HL-60 (cell line): ENCODE results near the gene TMEM221.
A peak's percentile ranks its signal among the peaks of the same experiment; 100 is the strongest.

ENCODE experiments used
- DNase-seq, 2 experiments: peaks; one replicate each; pipeline ENCODE4 v3.0.0-alpha.2; 2010 to 2020; ENCODE audit warnings: low read depth in 1 of 2, low spot score in 1 of 2
- H3K27ac ChIP-seq: fragments of 250-450 bp; sonication (Bioruptor Pico); replicated peaks from 2 replicates; pipeline ENCODE4 v1.5.1; 2020; ENCODE audit warnings: mild to moderate bottlenecking, moderate library complexity
- H3K27me3 ChIP-seq: fragments of 250-450 bp; sonication (Bioruptor Pico); 2 replicates; pipeline ENCODE4 v1.5.1; 2021; ENCODE audit warnings: mild to moderate bottlenecking, moderate library complexity; ENCODE audit not compliant: insufficient read depth, poor library complexity, severe bottlenecking
- H3K4me3 ChIP-seq: replicated peaks from 2 replicates; pipeline ENCODE4 v1.5.1; 2011; ENCODE audit warnings: mild to moderate bottlenecking, control low read depth, low read length; ENCODE audit not compliant: insufficient read depth
- CTCF ChIP-seq: IDR thresholded peaks from one replicate; pipeline ENCODE4 v1.5.1; 2011; ENCODE audit warnings: low read length, control low read depth, inconsistent platforms; ENCODE audit not compliant: insufficient read depth
- GABPA ChIP-seq: IDR thresholded peaks from 2 replicates; pipeline ENCODE4 v1.6.1; 2012; ENCODE audit warnings: low read depth
- POLR2AphosphoS5 ChIP-seq: IDR thresholded peaks from 2 replicates; pipeline ENCODE4 v1.6.1; 2012; ENCODE audit warnings: low read depth
- SPI1 ChIP-seq: IDR thresholded peaks from 2 replicates; pipeline ENCODE4 v1.6.1; 2012; ENCODE audit warnings: low read depth, mild to moderate bottlenecking, borderline replicate concordance
- TF ChIP-seq, protein P1 (sequence below): IDR thresholded peaks from 2 replicates; pipeline ENCODE4 v1.6.1; 2012; ENCODE audit warnings: low read depth; ENCODE audit not compliant: insufficient replicate concordance

TMEM221 gene

DNA sequence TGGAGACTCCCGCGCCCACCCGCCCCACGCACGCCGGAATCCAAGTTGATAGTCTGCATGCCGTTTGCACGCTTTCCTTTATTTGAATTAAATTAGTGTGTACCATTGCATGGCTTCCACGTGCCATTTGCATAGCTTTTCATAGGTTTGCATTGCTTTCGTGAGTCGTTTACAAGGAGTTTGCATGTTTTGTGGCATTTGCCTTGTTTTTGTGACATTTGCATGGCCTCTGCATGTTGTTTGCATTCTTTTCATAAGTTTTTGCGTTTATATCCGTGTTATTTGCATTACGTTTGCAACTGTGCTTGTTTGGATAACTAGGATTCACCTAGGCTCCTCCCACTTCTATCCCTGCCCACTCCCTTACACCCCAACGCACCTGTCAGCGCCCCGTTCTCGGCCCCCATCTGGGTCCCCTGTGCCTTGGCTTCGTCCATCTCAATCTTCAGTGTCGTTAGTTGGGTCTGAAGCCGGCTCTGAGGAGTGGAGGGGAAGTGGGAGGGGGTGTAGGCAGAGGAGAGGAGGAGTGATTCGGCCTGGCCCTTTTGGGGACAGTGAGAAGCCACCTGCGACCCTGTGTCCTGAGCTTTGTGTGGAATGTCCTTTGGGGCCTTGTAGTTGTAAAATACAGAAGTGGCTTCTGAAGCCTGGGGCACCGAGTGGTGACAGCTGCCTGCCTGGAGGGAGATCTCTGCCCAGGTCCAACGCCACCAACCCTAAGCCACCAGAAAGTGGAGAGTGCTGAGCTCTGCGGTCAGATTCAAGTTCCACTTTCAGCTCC, 56.9 kb downstream of the TMEM221 start:
- TF ChIP-seq, protein P1, sequence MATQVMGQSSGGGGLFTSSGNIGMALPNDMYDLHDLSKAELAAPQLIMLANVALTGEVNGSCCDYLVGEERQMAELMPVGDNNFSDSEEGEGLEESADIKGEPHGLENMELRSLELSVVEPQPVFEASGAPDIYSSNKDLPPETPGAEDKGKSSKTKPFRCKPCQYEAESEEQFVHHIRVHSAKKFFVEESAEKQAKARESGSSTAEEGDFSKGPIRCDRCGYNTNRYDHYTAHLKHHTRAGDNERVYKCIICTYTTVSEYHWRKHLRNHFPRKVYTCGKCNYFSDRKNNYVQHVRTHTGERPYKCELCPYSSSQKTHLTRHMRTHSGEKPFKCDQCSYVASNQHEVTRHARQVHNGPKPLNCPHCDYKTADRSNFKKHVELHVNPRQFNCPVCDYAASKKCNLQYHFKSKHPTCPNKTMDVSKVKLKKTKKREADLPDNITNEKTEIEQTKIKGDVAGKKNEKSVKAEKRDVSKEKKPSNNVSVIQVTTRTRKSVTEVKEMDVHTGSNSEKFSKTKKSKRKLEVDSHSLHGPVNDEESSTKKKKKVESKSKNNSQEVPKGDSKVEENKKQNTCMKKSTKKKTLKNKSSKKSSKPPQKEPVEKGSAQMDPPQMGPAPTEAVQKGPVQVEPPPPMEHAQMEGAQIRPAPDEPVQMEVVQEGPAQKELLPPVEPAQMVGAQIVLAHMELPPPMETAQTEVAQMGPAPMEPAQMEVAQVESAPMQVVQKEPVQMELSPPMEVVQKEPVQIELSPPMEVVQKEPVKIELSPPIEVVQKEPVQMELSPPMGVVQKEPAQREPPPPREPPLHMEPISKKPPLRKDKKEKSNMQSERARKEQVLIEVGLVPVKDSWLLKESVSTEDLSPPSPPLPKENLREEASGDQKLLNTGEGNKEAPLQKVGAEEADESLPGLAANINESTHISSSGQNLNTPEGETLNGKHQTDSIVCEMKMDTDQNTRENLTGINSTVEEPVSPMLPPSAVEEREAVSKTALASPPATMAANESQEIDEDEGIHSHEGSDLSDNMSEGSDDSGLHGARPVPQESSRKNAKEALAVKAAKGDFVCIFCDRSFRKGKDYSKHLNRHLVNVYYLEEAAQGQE: no peak
- peak; percentile 90 for TF ChIP-seq SPI1
- peak; percentile 47 to 93 for DNase-seq
- peaks cover 3% of the 10 kb centered on the region for H3K27me3 ChIP-seq
- H3K4me3 ChIP-seq: peak overlapping the region; percentile 30
- H3K27ac ChIP-seq: peak overlapping the region; percentile 60

DNA sequence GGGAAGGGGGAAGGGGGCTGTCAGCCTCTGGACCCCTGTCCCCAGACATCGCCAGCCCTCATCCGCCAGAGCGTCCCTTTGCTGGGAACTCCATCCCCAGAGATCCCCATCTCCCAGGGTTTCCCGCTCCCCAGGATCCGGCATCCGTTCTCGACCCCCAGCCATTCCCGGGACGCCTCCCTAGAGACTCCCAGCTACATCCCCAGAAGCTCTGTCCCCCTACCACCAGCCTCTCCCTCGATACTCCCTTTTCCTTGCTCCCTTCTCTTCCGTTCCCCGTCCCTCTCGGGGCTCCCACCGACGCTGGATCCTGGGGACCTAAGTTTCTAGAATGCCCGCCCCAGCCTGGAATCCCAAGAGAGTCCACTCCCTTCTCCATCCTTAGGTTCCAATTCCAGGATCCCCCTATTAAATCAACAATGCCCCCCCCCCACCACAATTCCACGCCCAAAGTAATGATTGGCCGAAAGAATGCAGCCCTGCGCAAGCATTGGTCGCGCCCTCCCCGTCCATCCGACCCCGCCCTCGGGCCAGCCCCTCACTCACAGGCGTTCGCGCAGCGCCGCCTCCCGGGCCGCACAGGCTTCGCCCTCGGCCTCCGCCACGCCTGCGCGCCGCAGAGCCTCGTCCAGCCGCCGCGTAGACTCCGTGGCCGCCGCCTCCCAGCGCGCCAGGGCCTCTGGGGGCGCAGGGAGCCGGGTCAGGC, 57.6 kb downstream of the TMEM221 start:
- peak; percentile 74 to 89 for DNase-seq
- no peak for TF ChIP-seq POLR2AphosphoS5
- no peak for TF ChIP-seq GABPA
- TF ChIP-seq SPI1: no peak
- peak; percentile 44 for TF ChIP-seq CTCF
- TF ChIP-seq, protein P1: no peak
- H3K4me3 ChIP-seq: peak overlapping the region; percentile 48
- no peak overlapping the region for H3K27ac ChIP-seq
- peaks cover 3% of the 10 kb centered on the region for H3K27me3 ChIP-seq

DNA sequence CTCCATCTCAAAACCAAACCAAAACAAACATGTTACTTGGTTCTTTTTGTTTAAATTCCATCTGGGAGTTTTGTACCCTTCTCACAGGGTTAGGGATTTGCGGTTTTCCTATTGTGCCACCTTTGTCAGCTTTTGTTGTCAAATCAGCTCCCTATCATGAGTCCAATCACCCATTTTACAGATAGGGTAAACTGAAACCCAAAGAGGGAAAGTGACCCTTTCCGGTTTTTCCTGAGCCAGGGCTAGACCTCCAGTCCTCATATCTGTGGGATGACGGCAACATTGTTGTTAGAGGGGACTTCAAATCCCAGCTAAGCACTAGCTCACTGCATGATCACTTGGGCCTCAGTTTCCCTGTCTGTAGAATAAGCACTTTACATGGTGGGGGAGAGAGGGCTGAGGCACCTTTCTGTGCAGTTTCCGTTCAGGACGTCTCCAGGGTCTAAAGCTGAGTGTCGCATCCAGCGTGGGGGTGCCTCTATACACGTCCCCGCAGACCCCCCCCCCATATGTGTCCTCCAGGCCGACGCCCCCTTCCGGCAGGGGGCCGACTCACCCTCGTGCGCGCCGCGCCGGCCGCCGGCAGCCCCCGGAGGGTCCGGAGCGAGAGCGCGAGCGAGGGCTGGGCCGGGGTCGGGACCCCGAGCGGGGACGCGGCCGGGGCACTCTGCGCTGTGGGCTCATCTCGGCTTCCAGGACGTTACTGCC, 58.4 kb downstream of the TMEM221 start:
- H3K4me3 ChIP-seq: peak overlapping the region; percentile 48
- H3K27ac ChIP-seq: no peak overlapping the region
- DNase-seq: no peak
- peaks cover 3% of the 10 kb centered on the region for H3K27me3 ChIP-seq
- TF ChIP-seq POLR2AphosphoS5: no peak
- no peak for TF ChIP-seq SPI1
- no peak for TF ChIP-seq GABPA
- TF ChIP-seq, protein P1: no peak
- no peak for TF ChIP-seq CTCF
